Upper lobe of left lung (tissue), 4 donors: ENCODE data around the gene PRPF40B.

Source experiments
- CTCF ChIP-seq, 6 experiments: fragments of 450-650 bp in 4 of 6; fragments of 200-600 bp in 2 of 6; sonication (generic) in 2 of 6; IDR thresholded peaks; one replicate each; pipeline ENCODE4 v1.5.1; 2016 to 2019; ENCODE audit warnings: antibody characterized with exemption in 6 of 6
- EP300 ChIP-seq, 4 donors: sonication (generic); formaldehyde crosslinking; IDR thresholded peaks; one replicate each; pipeline ENCODE4 v1.5.1; 2017; ENCODE audit warnings: antibody characterized with exemption in 4 of 4, control low read depth in 2 of 4
- POLR2A ChIP-seq, 4 donors: fragments of 450-650 bp; IDR thresholded peaks; one replicate each; pipeline ENCODE4 v1.5.1; 2016 to 2017; ENCODE audit warnings: antibody characterized with exemption in 4 of 4, mild to moderate bottlenecking in 2 of 4

GRCh38 chr12:49649445-49649844, 26.1 kb downstream of the PRPF40B start:
- no peak for TF ChIP-seq POLR2A (IDR thresholded peaks at IDR 0.05)
- TF ChIP-seq CTCF (IDR thresholded peaks at IDR 0.05): no peak
- TF ChIP-seq EP300 (IDR thresholded peaks at IDR 0.05): no peak
